HepG2 (cell line): ENCODE results near the gene TFE3. TPM values are rescaled to one million over a fixed set of nuclear protein-coding genes. Genes with fewer than 3 reads are reported as not detected.

ENCODE experiments used
- ATAC-seq: fragments of 200-7000 bp; cut with Tn5 transposase; 3 replicates; pipeline ENCODE4 v1.9.1; 2020; ENCODE audit warnings: mild to moderate bottlenecking, moderate library complexity
- BruUV-seq: library from RNA; stranded (reverse); fragments of 400-500 nt; replicated peaks from 2 replicates; lab custom pipeline; 2021; lab: Mats Ljungman, UMichigan
- CTCF ChIA-PET: fragments of 300-600 bp; formaldehyde crosslinking; extraction: SDS; loops from one replicate; lab custom pipeline; 2021; ENCODE audit warnings: low total read pairs, inconsistent platforms, low intra/inter-chr PET ratio; lab: Yijun Ruan, JAX
- POLR2A ChIA-PET: fragments of 350-600 bp; sonication (Branson Sonifier 250); formaldehyde crosslinking; loops from one replicate; lab custom pipeline; 2020; ENCODE audit warnings: antibody characterized with exemption, inconsistent platforms; lab: Yijun Ruan, JAX
- DNase-seq: peaks from one replicate; pipeline ENCODE4 v3.0.0-alpha.2; 2015; ENCODE audit warnings: low spot score
- FAIRE-seq: peaks from 3 replicates; lab custom pipeline; 2011; peaks lifted over from hg19 to GRCh38; lab: Jason Lieb, UNC
- H2AFZ ChIP-seq: one replicate; pipeline ENCODE4 v1.6.1; 2011; ENCODE audit warnings: low read length, inconsistent platforms
- H3K27ac ChIP-seq: fragments of 300-600 bp; 3 replicates; pipeline ENCODE4 v1.8.0; 2011; ENCODE audit warnings: mixed run types, mild to moderate bottlenecking, mixed read lengths, low read length, inconsistent platforms; ENCODE audit not compliant: insufficient read depth; ENCODE audit errors: extremely low read length
- H3K27me3 ChIP-seq, 2 experiments: fragments of 200-600 bp in 1 of 2; 2 replicates in 1 of 2; 3 replicates in 1 of 2; pipeline versions ENCODE4 v1.6.0 to v1.8.0; 2011; ENCODE audit warnings: low read length in 2 of 2, mild to moderate bottlenecking in 2 of 2, moderate library complexity in 2 of 2, inconsistent platforms in 1 of 2; ENCODE audit not compliant: insufficient read depth in 2 of 2, control insufficient read depth in 1 of 2
- H3K36me3 ChIP-seq, 2 experiments: fragments of 200-600 bp in 1 of 2; replicated peaks in 1 of 2; 2 replicates in 1 of 2; 3 replicates in 1 of 2; pipeline versions ENCODE4 v1.5.1 to v1.8.0; 2011; ENCODE audit warnings: low read length in 2 of 2, inconsistent platforms in 1 of 2; ENCODE audit not compliant: insufficient read depth in 2 of 2, control insufficient read depth in 1 of 2
- H3K4me1 ChIP-seq: 2 replicates; pipeline ENCODE4 v1.5.1; 2012; ENCODE audit warnings: low read length, inconsistent platforms; ENCODE audit not compliant: insufficient read depth
- H3K4me2 ChIP-seq: 2 replicates; pipeline ENCODE4 v1.6.0; 2011; ENCODE audit warnings: low read depth, low read length, inconsistent platforms
- H3K4me3 ChIP-seq, 3 experiments: fragments of 200-600 bp in 1 of 3; sonication (generic), shearing (Covaris generic) in 1 of 3; replicated peaks in 1 of 3; 2 replicates each; pipeline ENCODE4 v1.5.1; 2011 to 2016; ENCODE audit warnings: low read length in 3 of 3, inconsistent platforms in 2 of 3, low read depth in 2 of 3, mild to moderate bottlenecking in 2 of 3, control low read depth in 1 of 3, mixed read lengths in 1 of 3; ENCODE audit not compliant: insufficient read depth in 1 of 3
- H3K79me2 ChIP-seq: one replicate; pipeline ENCODE4 v1.6.1; 2011; ENCODE audit warnings: low read length, inconsistent platforms; ENCODE audit not compliant: insufficient read depth
- H3K9ac ChIP-seq: 2 replicates; pipeline ENCODE4 v1.6.0; 2011; ENCODE audit warnings: mild to moderate bottlenecking, low read depth, low read length, inconsistent platforms; ENCODE audit not compliant: insufficient read depth
- H3K9me3 ChIP-seq: 2 replicates; pipeline ENCODE4 v1.5.1; 2012; ENCODE audit warnings: mild to moderate bottlenecking, low read length
- H4K20me1 ChIP-seq: 2 replicates; pipeline ENCODE4 v1.6.0; 2011; ENCODE audit warnings: inconsistent platforms, mild to moderate bottlenecking, low read length, moderate library complexity; ENCODE audit not compliant: insufficient read depth
- CBX1 ChIP-seq: IDR thresholded peaks from one replicate; pipeline ENCODE4 v1.6.1; 2016; ENCODE audit warnings: antibody characterized with exemption, low read depth
- CBX2 ChIP-seq, 2 experiments: fragments of 200-600 bp in 1 of 2; sonication (generic); formaldehyde crosslinking in 1 of 2; IDR thresholded peaks; 2 replicates each; pipeline versions ENCODE4 v1.7.0 to v1.8.1; 2018 to 2022; ENCODE audit warnings: low read depth in 2 of 2, low read length in 1 of 2, mild to moderate bottlenecking in 1 of 2, missing genetic modification reagents in 1 of 2
- GLI4 ChIP-seq: sonication (generic); formaldehyde crosslinking; IDR thresholded peaks from 2 replicates; pipeline ENCODE4 v1.5.1; 2020; ENCODE audit warnings: missing genetic modification reagents, mild to moderate bottlenecking, moderate library complexity, borderline replicate concordance
- HMG20B ChIP-seq: conservative IDR thresholded peaks from 2 replicates; pipeline ENCODE4 v1.6.1; 2016; ENCODE audit warnings: missing genetic modification reagents, missing compliant biosample characterization
- IRX3 ChIP-seq: sonication (generic); formaldehyde crosslinking; IDR thresholded peaks from 2 replicates; pipeline ENCODE4 v1.8.1; 2023; ENCODE audit warnings: mild to moderate bottlenecking, low read depth, missing genetic modification reagents, borderline replicate concordance
- MTA3 ChIP-seq: sonication (generic); formaldehyde crosslinking; IDR thresholded peaks from 2 replicates; pipeline ENCODE4 v1.4.0; 2020; ENCODE audit warnings: missing genetic modification reagents
- NFIC ChIP-seq: IDR thresholded peaks from 2 replicates; pipeline ENCODE4 v1.6.1; 2012; ENCODE audit warnings: mild to moderate bottlenecking, low read length, inconsistent platforms
- NR2F6 ChIP-seq, 2 experiments: IDR thresholded peaks; 2 replicates each; pipeline ENCODE4 v1.6.1; 2016; ENCODE audit warnings: antibody characterized with exemption in 1 of 2, mild to moderate bottlenecking in 1 of 2
- RXRA ChIP-seq: sonication (generic); formaldehyde crosslinking; IDR thresholded peaks from 2 replicates; pipeline ENCODE4 v1.5.1; 2020; ENCODE audit warnings: missing genetic modification reagents
- SNAI1 ChIP-seq: sonication (generic); formaldehyde crosslinking; IDR thresholded peaks from 2 replicates; pipeline ENCODE4 v1.5.0; 2020; ENCODE audit warnings: mild to moderate bottlenecking, missing genetic modification reagents, borderline replicate concordance
- TBX3 ChIP-seq: fragments of 450-650 bp; IDR thresholded peaks from 2 replicates; pipeline ENCODE4 v1.6.1; 2017; ENCODE audit warnings: antibody characterized with exemption, mild to moderate bottlenecking, inconsistent platforms, borderline replicate concordance
- U2AF1 ChIP-seq: fragments of 200-400 bp; formaldehyde crosslinking; optimal IDR thresholded peaks from 2 replicates; pipeline ENCODE3; 2017; ENCODE audit warnings: mild to moderate bottlenecking, low read depth, low read length
- ZFP91 ChIP-seq: sonication (generic); formaldehyde crosslinking; IDR thresholded peaks from 2 replicates; pipeline ENCODE4 v1.9.0; 2022; ENCODE audit warnings: missing genetic modification reagents, mild to moderate bottlenecking, borderline replicate concordance
- ZNF276 ChIP-seq: sonication (generic); formaldehyde crosslinking; IDR thresholded peaks from 2 replicates; pipeline ENCODE4 v1.4.0; 2020; ENCODE audit warnings: mild to moderate bottlenecking, low read depth, missing genetic modification reagents
- ZNF652 ChIP-seq: IDR thresholded peaks from 2 replicates; pipeline ENCODE4 v1.6.1; 2016; ENCODE audit warnings: low read depth, borderline replicate concordance
- ZSCAN12 ChIP-seq: sonication (generic); formaldehyde crosslinking; IDR thresholded peaks from 2 replicates; pipeline ENCODE4 v1.9.0; 2021; ENCODE audit warnings: mild to moderate bottlenecking, missing genetic modification reagents
- ZSCAN31 ChIP-seq: sonication (generic); formaldehyde crosslinking; IDR thresholded peaks from 2 replicates; pipeline ENCODE4 v1.5.0; 2020; ENCODE audit warnings: low read depth, mild to moderate bottlenecking, missing genetic modification reagents
- WGBS: methylation state at CpG from one replicate; pipeline ENCODE4 v1.1.6; 2017; ENCODE audit warnings: low lambda C conversion rate; 5-methylcytosine and 5-hydroxymethylcytosine counted together
- in situ Hi-C: cut with HindIII; loops from 2 replicates; pipeline ENCODE4 v1.10.0; 2017; ENCODE audit warnings: low pct_unique_long_range_greater_than_20kb; ENCODE audit not compliant: extremely low pct_ligation_motif_present
- intact Hi-C: fragments of 100-400 bp; cut with micrococcal nuclease; formaldehyde crosslinking; loops from one replicate; pipeline ENCODE4 v1.10.0; 2022; ENCODE audit not compliant: unreplicated experiment
- polyA plus RNA-seq, 8 experiments: library from polyadenylated mRNA; depleted of rRNA in 3 of 8; stranded (reverse) in 7 of 8; unstranded in 1 of 8; fragments of >200 nt; fragmentation: Illumina TruSeq in 4 of 8; extraction: Trizol in 4 of 8; gene quantifications; 2 replicates each; pipeline versions ENCODE4 v1.2.1 to v1.2.3, GENCODE V29; 2011 to 2016; ENCODE audit warnings: low read depth in 4 of 8, missing spikeins in 1 of 8, mixed read lengths in 1 of 8; ENCODE audit not compliant: insufficient read depth in 1 of 8
- total RNA-seq, 5 experiments: library from RNA; depleted of rRNA; stranded (reverse); fragments of >200 nt; fragmentation: Illumina TruSeq; extraction: Trizol; gene quantifications; 2 replicates each; pipeline ENCODE4 v1.2.3, GENCODE V29; 2016; ENCODE audit warnings: low read depth in 1 of 5
- TF ChIP-seq, protein P1 (sequence below): sonication (generic); formaldehyde crosslinking; IDR thresholded peaks from 2 replicates; pipeline ENCODE4 v1.5.1; 2020; ENCODE audit warnings: mild to moderate bottlenecking, missing genetic modification reagents, borderline replicate concordance

Gene TFE3
- total and polyA plus RNA-seq, 2 of the 13 experiments (the other 11 are each of a cell fraction or from before 2014, with no cell fraction given): 8.3 to 12.3 TPM

DNA sequence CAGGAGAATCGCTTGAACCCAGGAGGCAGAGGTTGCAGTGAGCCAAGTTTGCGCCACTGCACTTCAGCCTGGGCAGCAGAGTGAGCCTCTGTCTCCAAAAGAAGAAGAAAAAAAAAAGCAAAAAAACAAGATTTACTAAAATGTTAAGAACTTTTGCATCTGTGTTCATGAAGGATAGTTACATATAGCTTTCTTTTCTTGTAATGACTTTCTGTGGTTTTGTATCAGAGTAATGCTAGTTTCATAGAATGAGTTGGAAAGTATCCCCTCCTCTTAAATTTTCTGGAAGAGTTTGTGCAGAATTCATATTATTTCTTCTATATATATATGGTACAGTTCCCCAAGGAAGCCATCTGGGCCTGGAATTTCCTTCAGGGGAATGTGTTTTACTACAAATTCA lies 24.1 kb downstream of the TFE3 start:
- H3K9me3 ChIP-seq: no peaks in the 10 kb centered on the region
- TF ChIP-seq ZSCAN12 (CRISPR knock-in tag): no peak
- TF ChIP-seq, protein P1, sequence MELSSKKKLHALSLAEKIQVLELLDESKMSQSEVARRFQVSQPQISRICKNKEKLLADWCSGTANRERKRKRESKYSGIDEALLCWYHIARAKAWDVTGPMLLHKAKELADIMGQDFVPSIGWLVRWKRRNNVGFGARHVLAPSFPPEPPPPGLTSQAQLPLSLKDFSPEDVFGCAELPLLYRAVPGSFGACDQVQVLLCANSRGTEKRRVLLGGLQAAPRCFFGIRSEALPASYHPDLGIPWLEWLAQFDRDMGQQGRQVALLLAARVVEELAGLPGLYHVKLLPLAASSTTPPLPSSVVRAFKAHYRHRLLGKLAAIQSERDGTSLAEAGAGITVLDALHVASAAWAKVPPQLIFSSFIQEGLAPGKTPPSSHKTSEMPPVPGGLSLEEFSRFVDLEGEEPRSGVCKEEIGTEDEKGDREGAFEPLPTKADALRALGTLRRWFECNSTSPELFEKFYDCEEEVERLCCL (CRISPR knock-in tag): no peak
- TF ChIP-seq CBX1: no peak
- TF ChIP-seq ZSCAN31 (CRISPR knock-in tag): no peak
- TF ChIP-seq ZNF276 (CRISPR knock-in tag): no peak
- TF ChIP-seq NFIC: no peak
- TF ChIP-seq U2AF1: no peak
- TF ChIP-seq NR2F6 (IDR thresholded peaks at IDR 0.05): no peak
- TF ChIP-seq NR2F6 (CRISPR knock-in tag; IDR thresholded peaks at IDR 0.05): no peak
- no peak for TF ChIP-seq IRX3
- TF ChIP-seq ZFP91 (CRISPR knock-in tag): no peak
- TF ChIP-seq RXRA: no peak
- TF ChIP-seq SNAI1: no peak
- no peak for TF ChIP-seq TBX3
- TF ChIP-seq ZNF652: no peak
- TF ChIP-seq CBX2 (IDR thresholded peaks at IDR 0.05; ENCODE audit: low read depth, low read length): no peak
- TF ChIP-seq CBX2 (CRISPR knock-in tag; IDR thresholded peaks at IDR 0.05; ENCODE audit: low read depth): no peak
- no peak for TF ChIP-seq GLI4 (CRISPR knock-in tag)
- TF ChIP-seq MTA3: no peak
- TF ChIP-seq HMG20B: no peak
- H3K9ac ChIP-seq: no peak overlapping the region
- H3K4me2 ChIP-seq: no peak overlapping the region
- DNase-seq (no peak), FAIRE-seq (no peak), ATAC-seq (no peak)
- H3K27me3 ChIP-seq: no peaks in the 10 kb centered on the region
- 67% methylated on average over 2 of the region's 2 CpGs for WGBS
- H2AFZ ChIP-seq: no peak overlapping the region
- no peaks in the 10 kb centered on the region for H3K36me3 ChIP-seq
- intact Hi-C loops (no loop called here), in situ Hi-C loops (no loop called here)
- no TSS peak for BruUV-seq
- H3K4me1 ChIP-seq: peaks cover 11% of the 10 kb centered on the region
- H4K20me1 ChIP-seq: no peaks in the 10 kb centered on the region
- H3K27ac ChIP-seq: no peak overlapping the region
- CTCF ChIA-PET: no interaction called here
- POLR2A ChIA-PET: interaction anchor here (1.8 kb wide), 1 partner anchor 17 kb away, joined by 5 read pairs; the partner anchor contains the start of gene GRIPAP1
- no peaks in the 10 kb centered on the region for H3K79me2 ChIP-seq
- no peak overlapping the region for H3K4me3 ChIP-seq
